ENCODE results near the gene FILIP1L. TPM values are rescaled to one million over a fixed set of nuclear protein-coding genes. Genes with fewer than 3 reads are reported as not detected.

The FILIP1L gene
- polyA plus RNA-seq, 1 donor (not counting 4 experiments of a cell fraction or from before 2014, with no cell fraction given): 14.7 TPM

GRCh38 chr3:99955773-99956562 is 158.3 kb downstream of the FILIP1L start:
- no peak for DNase-seq (ENCODE audit: low read depth, low spot score)

GRCh38 chr3:99954914-99955644 is 159.2 kb downstream of the FILIP1L start:
- H3K4me1 ChIP-seq (ENCODE audit: control insufficient read depth, extremely low read depth, insufficient read depth, low read length): no peaks in the 10 kb centered on the region
- H3K27ac ChIP-seq (ENCODE audit: control insufficient read depth, insufficient read depth, low read length): no peak overlapping the region
- no peak overlapping the region for H2AFZ ChIP-seq (ENCODE audit: control insufficient read depth, low read length)
- no peaks in the 10 kb centered on the region for H4K20me1 ChIP-seq (ENCODE audit: control insufficient read depth, extremely low read depth, insufficient read depth, low read length)
- H3K9me3 ChIP-seq (ENCODE audit: control insufficient read depth, low read depth, low read length): no peaks in the 10 kb centered on the region
- no peaks in the 10 kb centered on the region for H3K36me3 ChIP-seq (ENCODE audit: control insufficient read depth in 2 of 2, extremely low read depth in 1 of 2, insufficient read depth in 2 of 2, low read length in 2 of 2)
- H3K4me3 ChIP-seq (ENCODE audit: control insufficient read depth in 2 of 3, extremely low read depth in 1 of 3, insufficient read depth in 2 of 3, low read depth in 1 of 3, low read length in 3 of 3): no peak overlapping the region
- DNase-seq (ENCODE audit: low read depth, low spot score) (no peak), FAIRE-seq (no peak)
- TF ChIP-seq EZH2 (IDR thresholded peaks at IDR 0.05; ENCODE audit: low read length): no peak
- TF ChIP-seq CTCF (optimal IDR thresholded peaks at IDR 0.05 in 1 of 3, IDR thresholded peaks at IDR 0.05 in 1 of 3, conservative IDR thresholded peaks at IDR 0.05 in 1 of 3; ENCODE audit: extremely low read depth in 1 of 3, insufficient read depth in 2 of 3, low read length in 3 of 3): no peak
- no peak overlapping the region for H3K4me2 ChIP-seq (ENCODE audit: control insufficient read depth, extremely low read depth, insufficient read depth, low read depth, low read length)
- H3K27me3 ChIP-seq (ENCODE audit: control insufficient read depth, extremely low read depth, insufficient read depth, low read length): no peaks in the 10 kb centered on the region
- H3K9ac ChIP-seq (ENCODE audit: control insufficient read depth, extremely low read depth, insufficient read depth, low read length): no peak overlapping the region
- dilution Hi-C loops (cut with MboI; ENCODE audit: extremely low pct_ligation_motif_present, low sequenced_read_pairs): no loop called here
- H3K79me2 ChIP-seq (ENCODE audit: control insufficient read depth, insufficient read depth, low read length): no peaks in the 10 kb centered on the region
- no peaks in the 10 kb centered on the region for H3K9me1 ChIP-seq (ENCODE audit: control insufficient read depth, extremely low read depth, insufficient read depth, low read length)

More at GRCh38 chr3:99955773-99956562, 158.3 kb downstream of the FILIP1L start:
- TF ChIP-seq EZH2 (IDR thresholded peaks at IDR 0.05; ENCODE audit: low read length) (no peak), CTCF (optimal IDR thresholded peaks at IDR 0.05 in 1 of 3, IDR thresholded peaks at IDR 0.05 in 1 of 3, conservative IDR thresholded peaks at IDR 0.05 in 1 of 3; ENCODE audit: extremely low read depth in 1 of 3, insufficient read depth in 2 of 3, low read length in 3 of 3) (no peak)
- Histone ChIP-seq H3K9ac (ENCODE audit: control insufficient read depth, extremely low read depth, insufficient read depth, low read length) (no peak overlapping the region), H3K27ac (ENCODE audit: control insufficient read depth, insufficient read depth, low read length) (no peak overlapping the region), H3K4me2 (ENCODE audit: control insufficient read depth, extremely low read depth, insufficient read depth, low read depth, low read length) (no peak overlapping the region), H3K27me3 (ENCODE audit: control insufficient read depth, extremely low read depth, insufficient read depth, low read length) (no peaks in the 10 kb centered on the region), H3K79me2 (ENCODE audit: control insufficient read depth, insufficient read depth, low read length) (no peaks in the 10 kb centered on the region), H2AFZ (ENCODE audit: control insufficient read depth, low read length) (no peak overlapping the region), H3K36me3 (ENCODE audit: control insufficient read depth in 2 of 2, extremely low read depth in 1 of 2, insufficient read depth in 2 of 2, low read length in 2 of 2) (no peaks in the 10 kb centered on the region), H4K20me1 (ENCODE audit: control insufficient read depth, extremely low read depth, insufficient read depth, low read length) (no peaks in the 10 kb centered on the region), H3K4me1 (ENCODE audit: control insufficient read depth, extremely low read depth, insufficient read depth, low read length) (no peaks in the 10 kb centered on the region), H3K9me1 (ENCODE audit: control insufficient read depth, extremely low read depth, insufficient read depth, low read length) (no peaks in the 10 kb centered on the region), H3K4me3 (ENCODE audit: control insufficient read depth in 2 of 3, extremely low read depth in 1 of 3, insufficient read depth in 2 of 3, low read depth in 1 of 3, low read length in 3 of 3) (no peak overlapping the region), H3K9me3 (ENCODE audit: control insufficient read depth, low read depth, low read length) (no peaks in the 10 kb centered on the region)
- dilution Hi-C loops (cut with MboI; ENCODE audit: extremely low pct_ligation_motif_present, low sequenced_read_pairs): no loop called here
- no peak for FAIRE-seq

Data from keratinocyte (primary cell).